ENCODE measurements around the gene SFXN4.
"Not testable (repeated sequence)": the region's sequence is repeated elsewhere in the genome, so short reads cannot be mapped to it uniquely, and the experiment has no call there.

The SFXN4 gene

DNA sequence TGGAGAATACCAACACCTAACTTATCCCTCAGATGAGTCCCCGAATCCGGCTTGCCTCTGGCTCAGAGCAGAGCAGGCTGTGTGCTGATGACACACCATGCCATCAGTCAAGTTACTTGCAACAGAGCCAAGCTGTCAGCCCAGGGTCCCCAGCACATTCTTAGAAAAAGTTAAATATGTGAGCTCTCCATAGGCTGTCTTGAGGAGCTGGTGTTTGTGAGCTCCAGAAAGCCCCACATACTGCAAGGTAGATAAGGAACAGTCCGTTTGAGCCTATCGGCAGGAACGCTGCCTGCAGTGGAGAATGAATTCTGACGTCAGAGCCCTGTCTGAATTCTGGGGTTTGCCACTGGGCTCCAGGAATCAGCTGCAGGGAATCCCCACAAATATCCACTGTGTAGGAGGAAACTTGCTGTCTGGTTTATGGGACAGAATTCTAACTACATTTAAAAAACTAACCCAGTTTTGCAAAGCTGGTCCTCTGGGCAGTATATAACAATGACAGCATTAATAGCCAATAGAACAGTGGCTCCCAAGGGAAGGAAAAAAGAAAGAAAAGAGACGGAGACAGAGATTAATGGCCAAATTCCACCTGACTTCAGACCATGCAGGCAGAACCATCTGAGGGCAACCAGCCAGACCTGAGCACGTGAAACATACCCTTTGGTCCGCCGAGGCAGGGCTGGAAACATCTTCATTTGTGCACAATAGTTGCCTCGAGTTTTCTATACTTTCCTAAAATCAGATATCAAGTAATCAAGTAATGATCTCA, 3.6 kb downstream of the SFXN4 start:
- TF ChIP-seq, protein P1, sequence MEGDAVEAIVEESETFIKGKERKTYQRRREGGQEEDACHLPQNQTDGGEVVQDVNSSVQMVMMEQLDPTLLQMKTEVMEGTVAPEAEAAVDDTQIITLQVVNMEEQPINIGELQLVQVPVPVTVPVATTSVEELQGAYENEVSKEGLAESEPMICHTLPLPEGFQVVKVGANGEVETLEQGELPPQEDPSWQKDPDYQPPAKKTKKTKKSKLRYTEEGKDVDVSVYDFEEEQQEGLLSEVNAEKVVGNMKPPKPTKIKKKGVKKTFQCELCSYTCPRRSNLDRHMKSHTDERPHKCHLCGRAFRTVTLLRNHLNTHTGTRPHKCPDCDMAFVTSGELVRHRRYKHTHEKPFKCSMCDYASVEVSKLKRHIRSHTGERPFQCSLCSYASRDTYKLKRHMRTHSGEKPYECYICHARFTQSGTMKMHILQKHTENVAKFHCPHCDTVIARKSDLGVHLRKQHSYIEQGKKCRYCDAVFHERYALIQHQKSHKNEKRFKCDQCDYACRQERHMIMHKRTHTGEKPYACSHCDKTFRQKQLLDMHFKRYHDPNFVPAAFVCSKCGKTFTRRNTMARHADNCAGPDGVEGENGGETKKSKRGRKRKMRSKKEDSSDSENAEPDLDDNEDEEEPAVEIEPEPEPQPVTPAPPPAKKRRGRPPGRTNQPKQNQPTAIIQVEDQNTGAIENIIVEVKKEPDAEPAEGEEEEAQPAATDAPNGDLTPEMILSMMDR (conservative IDR thresholded peaks at IDR 0.05; ENCODE audit: low read length): peak; percentile 15; the same call in 1 of the 2 replicates
- no peak overlapping the region for H3K4me3 ChIP-seq (ENCODE audit: low read length)
- peak; percentile 35 for DNase-seq (ENCODE audit: low read depth)

DNA sequence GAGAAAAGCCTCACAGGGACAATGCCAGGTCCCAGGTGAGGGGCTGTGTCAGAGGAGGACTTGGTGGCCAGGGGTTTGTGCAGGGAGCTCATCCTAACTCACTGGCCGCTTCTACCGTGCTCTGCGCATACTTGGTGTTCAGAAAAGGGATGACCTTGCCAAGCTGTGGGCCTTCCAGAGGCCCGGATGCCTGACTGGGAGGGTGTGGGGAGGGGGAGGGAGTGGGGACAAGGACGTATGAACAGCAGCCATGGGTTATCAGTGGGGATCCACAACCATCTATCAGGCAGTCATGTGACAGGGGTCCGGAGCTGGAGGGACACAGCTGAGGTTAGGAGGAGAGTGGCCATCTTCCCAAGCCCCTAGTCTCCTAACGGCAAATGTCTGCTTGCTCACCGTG, 6.2 kb downstream of the SFXN4 start:
- DNase-seq (ENCODE audit: low read depth): no peak
- TF ChIP-seq, protein P1 (conservative IDR thresholded peaks at IDR 0.05; ENCODE audit: low read length): no peak
- H3K4me3 ChIP-seq (ENCODE audit: low read length): no peak overlapping the region

DNA sequence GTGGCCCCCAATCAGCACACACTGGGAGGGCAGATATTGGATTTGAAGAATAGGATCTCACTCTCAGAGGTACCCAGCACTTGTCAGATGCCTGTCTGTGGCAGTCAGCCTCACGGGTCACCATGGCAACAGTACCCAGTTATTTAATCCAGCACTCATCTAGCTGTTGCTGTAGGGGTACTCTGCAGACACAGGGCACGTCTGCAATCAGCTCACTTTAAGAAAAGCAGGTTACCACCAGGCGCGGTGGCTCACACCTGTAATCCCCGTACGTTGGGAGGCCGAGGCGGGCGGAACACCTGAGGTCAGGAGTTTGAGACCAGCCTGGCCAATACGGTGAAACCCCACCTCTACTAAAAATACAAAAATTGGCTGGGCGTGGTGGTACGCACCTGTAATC, 11.9 kb downstream of the SFXN4 start:
- no peak overlapping the region for H3K4me3 ChIP-seq (ENCODE audit: low read length)
- no peak for DNase-seq (ENCODE audit: low read depth)
- TF ChIP-seq, protein P1 (conservative IDR thresholded peaks at IDR 0.05; ENCODE audit: low read length): no peak

DNA sequence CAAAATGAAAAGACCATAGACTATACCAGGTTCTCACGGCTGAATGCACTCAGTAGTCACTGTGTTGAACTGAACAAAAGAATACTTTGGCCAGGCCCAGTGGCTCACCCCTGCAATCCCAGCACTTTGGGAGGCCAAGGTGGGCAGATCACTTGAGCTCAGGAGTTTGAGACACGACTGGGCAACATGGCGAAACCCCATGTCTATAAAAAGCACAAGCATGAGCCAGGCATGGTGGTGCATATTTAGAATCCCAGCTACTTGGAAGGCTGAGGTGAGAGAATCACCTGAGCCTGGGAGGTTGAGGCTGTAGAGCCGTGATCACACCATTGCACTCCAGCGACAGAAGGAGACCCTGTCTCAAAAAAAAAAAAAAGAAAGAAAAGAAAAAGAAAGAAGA, 12.5 kb downstream of the SFXN4 start:
- TF ChIP-seq, protein P1 (conservative IDR thresholded peaks at IDR 0.05; ENCODE audit: low read length): no peak
- no peak overlapping the region for H3K4me3 ChIP-seq (ENCODE audit: low read length)
- no peak for DNase-seq (ENCODE audit: low read depth)

DNA sequence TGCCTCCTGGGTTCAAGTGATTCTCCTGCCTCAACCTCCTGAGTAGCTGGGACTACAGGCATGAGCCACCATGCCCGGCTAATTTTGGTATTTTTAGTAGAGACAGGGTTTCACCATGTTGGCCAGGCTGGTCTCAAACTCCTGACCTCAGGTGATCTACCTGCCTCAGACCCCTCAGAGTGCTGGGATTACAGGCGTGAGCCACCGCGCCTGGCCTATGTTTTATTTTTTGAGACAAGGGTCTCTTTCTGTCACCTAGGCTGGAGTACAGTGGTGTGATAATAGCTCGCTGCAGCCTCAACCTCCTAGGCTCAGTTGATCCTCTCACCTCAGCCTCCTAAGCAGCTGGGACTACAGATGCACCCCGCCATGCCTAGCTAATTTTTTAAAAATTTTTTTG, 13.9 kb downstream of the SFXN4 start:
- H3K4me3 ChIP-seq (ENCODE audit: low read length); DNase-seq (ENCODE audit: low read depth): not testable (repeated sequence)

DNA sequence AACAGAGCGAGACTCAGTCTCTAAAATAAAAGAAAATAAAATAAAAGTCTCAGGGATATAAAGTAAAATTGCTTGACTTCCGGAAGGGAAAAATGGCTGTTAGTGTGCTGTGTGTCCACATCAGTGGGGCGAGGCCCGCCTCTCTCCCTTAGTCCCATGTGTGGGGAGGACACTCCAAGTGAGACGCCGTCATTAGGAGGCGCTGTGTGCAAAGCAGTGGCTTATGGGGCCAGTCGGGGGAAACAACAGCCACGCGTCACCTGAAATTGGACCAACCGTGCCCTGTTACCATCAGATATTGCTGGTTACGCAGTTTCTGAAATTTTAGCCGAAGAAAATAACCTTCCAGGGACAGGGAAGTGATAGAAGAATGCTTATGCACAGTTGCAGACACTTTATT, 15.8 kb downstream of the SFXN4 start:
- DNase-seq (ENCODE audit: low read depth): no peak
- TF ChIP-seq, protein P1 (conservative IDR thresholded peaks at IDR 0.05; ENCODE audit: low read length): no peak

DNA sequence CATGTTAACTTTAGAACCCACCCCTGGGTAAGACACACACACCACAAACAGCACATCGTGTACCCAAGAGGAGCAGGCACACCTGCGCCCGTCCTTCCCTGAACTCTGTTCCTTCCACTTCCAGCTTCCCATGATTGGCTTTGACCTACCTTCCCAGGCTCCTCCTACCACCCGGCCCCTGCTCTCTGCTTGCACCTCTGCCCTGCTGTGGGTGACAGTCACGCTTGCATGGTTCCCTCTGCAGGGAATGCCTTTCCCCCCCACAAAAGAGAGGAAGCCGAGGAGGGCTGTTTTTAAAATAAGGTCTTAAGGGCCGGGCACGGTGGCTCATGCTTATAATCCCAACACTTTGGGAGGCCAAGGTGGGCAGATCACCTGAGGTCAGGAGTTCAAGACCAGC, 16.4 kb downstream of the SFXN4 start:
- TF ChIP-seq, protein P1 (conservative IDR thresholded peaks at IDR 0.05; ENCODE audit: low read length): no peak
- H3K4me3 ChIP-seq (ENCODE audit: low read length): no peak overlapping the region
- no peak for DNase-seq (ENCODE audit: low read depth)

More for the DNA sequence above, 15.8 kb downstream of the SFXN4 start:
- no peak overlapping the region for H3K4me3 ChIP-seq (ENCODE audit: low read length)

Measured in AG10803 (cell line).